ENCODE measurements around the gene RDM1. TPM values are rescaled to one million over a fixed set of nuclear protein-coding genes. Genes with fewer than 3 reads are reported as not detected.

The RDM1 gene
- total RNA-seq, 1 donor from 2014 or later, result 4.2 TPM

- H3K4me3 Mint-ChIP-seq (ENCODE audit: low read depth), result no peak overlapping the region
- H3K9me3 Mint-ChIP-seq (ENCODE audit: low read depth), result no peaks in the 10 kb centered on the region
- H3K27ac Mint-ChIP-seq, result no peak overlapping the region
- TF ChIP-seq CTCF (IDR thresholded peaks at IDR 0.05; ENCODE audit: unreplicated experiment), result no peak
- H3K27me3 Mint-ChIP-seq, result no peaks in the 10 kb centered on the region
- no peak for DNase-seq (ENCODE audit: low spot score, unreplicated experiment)
- H3K36me3 Mint-ChIP-seq (ENCODE audit: insufficient read depth), result no peaks in the 10 kb centered on the region
- peaks cover 14% of the 10 kb centered on the region for H3K4me1 Mint-ChIP-seq (ENCODE audit: low read depth)
Observed at GRCh38 chr17:35965272-35965671, 34.7 kb upstream of the RDM1 start.

GRCh38 chr17:35963663-35964062 is 33.1 kb upstream of the RDM1 start:
- H3K9me3 Mint-ChIP-seq (ENCODE audit: low read depth), result no peaks in the 10 kb centered on the region
- no peak overlapping the region for H3K4me3 Mint-ChIP-seq (ENCODE audit: low read depth)
- DNase-seq (ENCODE audit: low spot score, unreplicated experiment), result no peak
- H3K36me3 Mint-ChIP-seq (ENCODE audit: insufficient read depth), result no peaks in the 10 kb centered on the region
- no peaks in the 10 kb centered on the region for H3K27me3 Mint-ChIP-seq
- TF ChIP-seq CTCF (IDR thresholded peaks at IDR 0.05; ENCODE audit: unreplicated experiment), result no peak
- H3K4me1 Mint-ChIP-seq (ENCODE audit: low read depth), result peaks cover 5% of the 10 kb centered on the region
- no peak overlapping the region for H3K27ac Mint-ChIP-seq

GRCh38 chr17:35953720-35954119 is 23.1 kb upstream of the RDM1 start:
- Mint-ChIP-seq H3K27ac (no peak overlapping the region), H3K27me3 (peaks cover 4% of the 10 kb centered on the region), H3K4me3 (ENCODE audit: low read depth) (no peak overlapping the region), H3K36me3 (ENCODE audit: insufficient read depth) (no peaks in the 10 kb centered on the region), H3K9me3 (ENCODE audit: low read depth) (no peaks in the 10 kb centered on the region), H3K4me1 (ENCODE audit: low read depth) (peaks cover 12% of the 10 kb centered on the region)
- no peak for TF ChIP-seq CTCF (IDR thresholded peaks at IDR 0.05; ENCODE audit: unreplicated experiment)
- DNase-seq (ENCODE audit: low spot score, unreplicated experiment), result no peak

- peaks cover 13% of the 10 kb centered on the region for H3K4me1 Mint-ChIP-seq (ENCODE audit: low read depth)
- DNase-seq (ENCODE audit: low spot score, unreplicated experiment), result no peak
Observed at GRCh38 chr17:35949401-35949800, 18.8 kb upstream of the RDM1 start.

GRCh38 chr17:35948092-35948491 is 17.5 kb upstream of the RDM1 start:
- no peak overlapping the region for H3K27ac Mint-ChIP-seq
- DNase-seq (ENCODE audit: low spot score, unreplicated experiment), result no peak
- H3K27me3 Mint-ChIP-seq, result peaks cover 3% of the 10 kb centered on the region
- TF ChIP-seq CTCF (IDR thresholded peaks at IDR 0.05; ENCODE audit: unreplicated experiment), result no peak
- H3K36me3 Mint-ChIP-seq (ENCODE audit: insufficient read depth), result no peaks in the 10 kb centered on the region
- H3K4me1 Mint-ChIP-seq (ENCODE audit: low read depth), result peaks cover 19% of the 10 kb centered on the region
- H3K9me3 Mint-ChIP-seq (ENCODE audit: low read depth), result no peaks in the 10 kb centered on the region
- no peak overlapping the region for H3K4me3 Mint-ChIP-seq (ENCODE audit: low read depth)

More at GRCh38 chr17:35949401-35949800, 18.8 kb upstream of the RDM1 start:
- Mint-ChIP-seq H3K4me3 (ENCODE audit: low read depth) (no peak overlapping the region), H3K36me3 (ENCODE audit: insufficient read depth) (no peaks in the 10 kb centered on the region), H3K27me3 (peaks cover 4% of the 10 kb centered on the region), H3K27ac (no peak overlapping the region), H3K9me3 (ENCODE audit: low read depth) (no peaks in the 10 kb centered on the region)
- no peak for TF ChIP-seq CTCF (IDR thresholded peaks at IDR 0.05; ENCODE audit: unreplicated experiment)
